ENCODE measurements around the gene TLE5.

TLE5 gene

DNA sequence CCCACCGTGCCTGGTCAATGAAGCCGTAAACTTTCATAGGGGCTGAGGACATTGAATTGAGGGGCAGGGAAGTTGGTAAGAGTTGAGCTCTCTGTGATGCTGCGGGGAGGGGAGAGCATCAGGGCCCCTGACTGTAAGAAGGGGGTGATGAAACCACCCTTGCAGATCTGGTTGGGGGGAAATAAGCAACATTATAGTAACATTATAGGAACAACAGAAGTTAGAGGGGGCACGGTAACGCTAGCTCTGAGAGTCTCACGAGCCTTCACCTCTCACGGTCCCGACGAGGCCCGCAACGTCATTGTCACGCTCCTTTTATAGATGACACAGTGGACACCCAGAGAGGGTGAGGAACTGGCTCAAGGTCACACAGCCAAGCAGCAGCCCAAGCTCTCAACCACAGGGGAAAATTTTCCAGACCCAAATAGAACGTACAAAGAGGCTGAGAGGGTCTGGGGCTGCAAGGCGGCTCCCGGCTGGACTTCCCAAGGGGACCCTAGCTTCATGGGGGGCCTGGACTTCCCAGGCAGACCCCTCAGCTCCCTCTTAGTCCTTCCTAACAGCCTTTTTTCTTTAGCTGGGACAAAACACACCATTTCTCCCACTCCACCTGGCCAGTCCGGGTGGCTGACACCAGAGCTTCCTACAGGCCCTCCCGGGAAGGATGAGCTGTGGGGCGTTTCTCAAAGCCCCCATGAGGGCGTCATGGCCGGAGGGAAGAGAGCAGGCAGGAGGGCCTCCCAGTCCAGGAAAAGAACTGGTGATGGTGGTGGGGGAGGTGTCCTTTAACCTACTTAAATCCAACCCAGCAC is 4.1 kb downstream of the TLE5 start:
- H2BK120ac ChIP-seq (ENCODE audit: low read depth, low read length): no peak overlapping the region
- H3K79me1 ChIP-seq (ENCODE audit: low read depth, low read length): no peaks in the 10 kb centered on the region
- no peak overlapping the region for H3K27ac ChIP-seq (replicated peaks; ENCODE audit: low read length)
- H2BK5ac ChIP-seq (ENCODE audit: low read length): no peak overlapping the region
- H3K27me3 ChIP-seq (ENCODE audit: control insufficient read depth in 3 of 3, insufficient read depth in 3 of 3, low read depth in 1 of 3, low read length in 3 of 3): peaks cover 0 to 10% (median under 1%) of the 10 kb centered on the region in 3 experiments
- H3K14ac ChIP-seq (ENCODE audit: low read length): no peak overlapping the region
- WGBS, 2 donors (ENCODE audit: extremely low coverage in 2 of 2, insufficient read length in 2 of 2, insufficient replicate concordance in 1 of 2): no CpG with 5 or more reads among the region's 20 CpGs
- peaks cover 4 to 19% of the 10 kb centered on the region in 2 donors for H3K4me1 ChIP-seq (ENCODE audit: control insufficient read depth in 2 of 2, insufficient read depth in 1 of 2, low read depth in 1 of 2, low read length in 2 of 2)
- H2BK15ac ChIP-seq (ENCODE audit: low read length): no peak overlapping the region
- DNase-seq (ENCODE audit: low spot score): no peak
- H2AFZ ChIP-seq (ENCODE audit: low read length): no peak overlapping the region
- peaks cover 13 to 71% of the 10 kb centered on the region in 2 donors for H3K36me3 ChIP-seq (replicated peaks in 1 of 2; ENCODE audit: control insufficient read depth in 2 of 2, insufficient read depth in 2 of 2, low read length in 2 of 2)
- H3K4me3 ChIP-seq (ENCODE audit: low read length in 2 of 2): no peak overlapping the region
- no peak overlapping the region for H3K9ac ChIP-seq (ENCODE audit: low read depth, low read length, poor library complexity)
- no peak overlapping the region for H4K91ac ChIP-seq (ENCODE audit: low read depth, low read length, poor library complexity)
- H3K4ac ChIP-seq (ENCODE audit: low read length): no peak overlapping the region
- H4K8ac ChIP-seq (ENCODE audit: low read depth, low read length): no peak overlapping the region
- H3K9me3 ChIP-seq (replicated peaks in 1 of 2; ENCODE audit: control insufficient read depth in 2 of 2, insufficient read depth in 1 of 2, low read depth in 1 of 2, low read length in 2 of 2): peaks cover 0 to 3% of the 10 kb centered on the region in 2 donors
- H3K23ac ChIP-seq (ENCODE audit: low read depth, low read length, poor library complexity): peak overlapping the region; percentile 8
- H2BK12ac ChIP-seq (ENCODE audit: low read length): no peak overlapping the region
- H2AK5ac ChIP-seq (ENCODE audit: low read depth, low read length): peak overlapping the region; percentile 18
- H3K4me2 ChIP-seq (ENCODE audit: insufficient read depth, low read length, poor library complexity, severe bottlenecking): no peak overlapping the region
- no peak overlapping the region for H3K18ac ChIP-seq (ENCODE audit: low read length)

DNA sequence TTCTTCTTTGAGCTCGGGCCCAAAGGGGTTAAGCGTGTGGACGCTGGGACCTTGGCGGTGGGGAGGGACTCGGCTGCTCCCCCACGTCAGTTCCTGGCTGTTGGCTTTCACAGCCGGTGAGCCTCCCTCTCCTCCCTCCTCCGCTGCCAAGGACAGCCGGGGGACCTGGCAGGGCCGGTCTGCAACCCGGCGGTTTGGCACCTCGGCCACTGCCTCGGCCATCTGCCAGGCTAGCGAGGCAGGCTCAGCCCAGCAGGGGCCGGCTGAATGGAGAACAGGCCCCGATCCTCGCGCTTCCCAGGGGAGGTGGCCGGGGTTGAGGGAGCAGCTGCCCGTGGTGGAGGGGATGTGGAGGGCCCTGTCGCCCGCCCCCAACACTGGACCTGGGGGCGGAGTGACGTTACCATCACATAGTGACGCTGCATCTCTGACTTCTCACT is 5.0 kb downstream of the TLE5 start:
- H3K27ac ChIP-seq (replicated peaks; ENCODE audit: low read length): no peak overlapping the region
- H2BK5ac ChIP-seq (ENCODE audit: low read length): peak overlapping the region; percentile 66
- H3K4me1 ChIP-seq (ENCODE audit: control insufficient read depth in 2 of 2, insufficient read depth in 1 of 2, low read depth in 1 of 2, low read length in 2 of 2): peaks cover 4 to 19% of the 10 kb centered on the region in 2 donors
- H2AK5ac ChIP-seq (ENCODE audit: low read depth, low read length): peak overlapping the region; percentile 61
- no peak overlapping the region for H3K4me3 ChIP-seq (ENCODE audit: low read length in 2 of 2)
- peaks cover 0 to 3% of the 10 kb centered on the region in 2 donors for H3K9me3 ChIP-seq (replicated peaks in 1 of 2; ENCODE audit: control insufficient read depth in 2 of 2, insufficient read depth in 1 of 2, low read depth in 1 of 2, low read length in 2 of 2)
- no peak overlapping the region for H3K4me2 ChIP-seq (ENCODE audit: insufficient read depth, low read length, poor library complexity, severe bottlenecking)
- H3K14ac ChIP-seq (ENCODE audit: low read length): no peak overlapping the region
- H3K36me3 ChIP-seq (replicated peaks in 1 of 2; ENCODE audit: control insufficient read depth in 2 of 2, insufficient read depth in 2 of 2, low read length in 2 of 2): peaks cover 13 to 77% of the 10 kb centered on the region in 2 donors
- no peak overlapping the region for H4K8ac ChIP-seq (ENCODE audit: low read depth, low read length)
- H2BK12ac ChIP-seq (ENCODE audit: low read length): no peak overlapping the region
- H2AFZ ChIP-seq (ENCODE audit: low read length): no peak overlapping the region
- peaks cover 0 to 4% (median 0%) of the 10 kb centered on the region in 3 experiments for H3K27me3 ChIP-seq (ENCODE audit: control insufficient read depth in 3 of 3, insufficient read depth in 3 of 3, low read depth in 1 of 3, low read length in 3 of 3)
- H4K91ac ChIP-seq (ENCODE audit: low read depth, low read length, poor library complexity): no peak overlapping the region
- H3K4ac ChIP-seq (ENCODE audit: low read length): no peak overlapping the region
- no peak overlapping the region for H3K9ac ChIP-seq (ENCODE audit: low read depth, low read length, poor library complexity)
- H2BK15ac ChIP-seq (ENCODE audit: low read length): peak overlapping the region; percentile 43
- WGBS, 2 donors (ENCODE audit: extremely low coverage in 2 of 2, insufficient read length in 2 of 2, insufficient replicate concordance in 1 of 2): no CpG with 5 or more reads among the region's 26 CpGs
- no peak for DNase-seq (ENCODE audit: low spot score)
- H3K18ac ChIP-seq (ENCODE audit: low read length): peak overlapping the region; percentile 85
- H3K79me1 ChIP-seq (ENCODE audit: low read depth, low read length): no peaks in the 10 kb centered on the region
- no peak overlapping the region for H2BK120ac ChIP-seq (ENCODE audit: low read depth, low read length)
- peak overlapping the region; percentile 93 for H3K23ac ChIP-seq (ENCODE audit: low read depth, low read length, poor library complexity)

DNA sequence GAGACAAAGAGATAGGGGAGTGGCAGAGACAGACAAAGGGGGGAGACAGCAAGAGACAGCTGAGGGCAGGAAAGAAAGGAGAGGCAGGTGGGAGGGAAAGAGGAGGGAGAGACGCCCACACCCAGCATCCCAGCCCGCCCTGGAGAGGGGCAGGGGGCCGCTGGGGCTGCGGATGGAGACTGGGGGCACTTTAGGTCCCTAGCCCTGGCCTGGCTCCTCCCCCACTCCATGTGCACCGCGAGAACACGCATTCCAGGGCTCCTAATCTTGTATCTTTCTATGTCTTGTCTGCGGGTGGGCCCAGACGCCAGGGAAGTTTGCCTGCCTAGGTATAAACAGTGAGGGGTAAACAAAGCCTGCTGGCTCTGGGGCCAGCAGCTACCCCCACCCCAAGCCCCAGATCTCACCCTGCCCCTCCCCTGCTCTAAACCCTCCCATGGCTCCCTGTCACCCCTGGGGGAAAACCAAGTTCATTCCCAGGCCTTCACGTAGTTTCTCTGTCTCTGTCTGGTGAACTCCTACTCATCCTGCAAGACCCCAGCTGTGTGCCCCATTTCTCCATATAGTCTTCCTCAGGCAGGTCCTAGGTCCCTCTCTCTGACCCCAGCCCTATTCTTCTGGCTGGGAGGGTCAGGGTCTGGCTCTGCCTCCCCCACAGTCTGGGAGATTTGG is 5.7 kb downstream of the TLE5 start:
- Histone ChIP-seq H4K8ac (ENCODE audit: low read depth, low read length) (no peak overlapping the region), H3K27me3 (ENCODE audit: control insufficient read depth in 3 of 3, insufficient read depth in 3 of 3, low read depth in 1 of 3, low read length in 3 of 3) (peaks cover 0 to 4% (median 0%) of the 10 kb centered on the region in 3 experiments), H3K23ac (ENCODE audit: low read depth, low read length, poor library complexity) (peak overlapping the region; percentile 93), H3K18ac (ENCODE audit: low read length) (peak overlapping the region; percentile 67), H2BK5ac (ENCODE audit: low read length) (no peak overlapping the region), H3K9me3 (replicated peaks in 1 of 2; ENCODE audit: control insufficient read depth in 2 of 2, insufficient read depth in 1 of 2, low read depth in 1 of 2, low read length in 2 of 2) (peaks cover 0 to 3% of the 10 kb centered on the region in 2 donors), H3K4me2 (ENCODE audit: insufficient read depth, low read length, poor library complexity, severe bottlenecking) (peak overlapping the region; percentile 14), H2AK5ac (ENCODE audit: low read depth, low read length) (peak overlapping the region; percentile 61), H2BK15ac (ENCODE audit: low read length) (peak overlapping the region; percentile 43), H3K4me1 (ENCODE audit: control insufficient read depth in 2 of 2, insufficient read depth in 1 of 2, low read depth in 1 of 2, low read length in 2 of 2) (peaks cover 4 to 19% of the 10 kb centered on the region in 2 donors), H3K9ac (ENCODE audit: low read depth, low read length, poor library complexity) (no peak overlapping the region), H3K14ac (ENCODE audit: low read length) (peak overlapping the region; percentile 63), H3K4me3 (ENCODE audit: low read length in 2 of 2) (no peak overlapping the region), H3K36me3 (replicated peaks in 1 of 2; ENCODE audit: control insufficient read depth in 2 of 2, insufficient read depth in 2 of 2, low read length in 2 of 2) (peaks cover 13 to 80% of the 10 kb centered on the region in 2 donors), H3K79me1 (ENCODE audit: low read depth, low read length) (no peaks in the 10 kb centered on the region), H2BK120ac (ENCODE audit: low read depth, low read length) (no peak overlapping the region), H2BK12ac (ENCODE audit: low read length) (no peak overlapping the region), H2AFZ (ENCODE audit: low read length) (no peak overlapping the region), H4K91ac (ENCODE audit: low read depth, low read length, poor library complexity) (no peak overlapping the region), H3K27ac (replicated peaks; ENCODE audit: low read length) (no peak overlapping the region), H3K4ac (ENCODE audit: low read length) (no peak overlapping the region)
- no CpG with 5 or more reads among the region's 10 CpGs for WGBS, 2 donors (ENCODE audit: extremely low coverage in 2 of 2, insufficient read length in 2 of 2, insufficient replicate concordance in 1 of 2)
- DNase-seq (ENCODE audit: low spot score): no peak

All from neuronal stem cell (in vitro differentiated cells).